ENCODE data around the gene FLNB. TPM values are rescaled to one million over a fixed set of nuclear protein-coding genes. Genes with fewer than 3 reads are reported as not detected.

The FLNB gene
- total and polyA plus RNA-seq, 2 of the 13 experiments (the other 11 are each of a cell fraction or from before 2014, with no cell fraction given), result 106 to 130 TPM

- TF ChIP-seq SUZ12 (IDR thresholded peaks at IDR 0.05; ENCODE audit: low read depth, low read length) (no peak), SALL1 (CRISPR knock-in tag; IDR thresholded peaks at IDR 0.05) (0 out of 2 replicates have a peak, but pooled peaks have one; percentile 9), SNAPC5 (CRISPR knock-in tag; IDR thresholded peaks at IDR 0.05; ENCODE audit: borderline replicate concordance) (no peak), NR1H2 (CRISPR knock-in tag; IDR thresholded peaks at IDR 0.05; ENCODE audit: borderline replicate concordance, low read depth) (no peak), ZNF614 (CRISPR knock-in tag; IDR thresholded peaks at IDR 0.05; ENCODE audit: borderline replicate concordance) (no peak), RERE (CRISPR knock-in tag; IDR thresholded peaks at IDR 0.05; ENCODE audit: low read depth) (no peak), ZNF451 (CRISPR knock-in tag; IDR thresholded peaks at IDR 0.05) (no peak), SMAD9 (CRISPR knock-in tag; IDR thresholded peaks at IDR 0.05) (no peak), CEBPZ (IDR thresholded peaks at IDR 0.05; ENCODE audit: low read length) (no peak), JARID2 (CRISPR knock-in tag; IDR thresholded peaks at IDR 0.05; ENCODE audit: insufficient replicate concordance) (no peak), XRCC5 (optimal IDR thresholded peaks at IDR 0.05; ENCODE audit: low read length) (no peak), ZNF432 (CRISPR knock-in tag; IDR thresholded peaks at IDR 0.05; ENCODE audit: borderline replicate concordance) (no peak), RBAK (CRISPR knock-in tag; IDR thresholded peaks at IDR 0.05) (no peak), MAF1 (CRISPR knock-in tag; IDR thresholded peaks at IDR 0.05; ENCODE audit: borderline replicate concordance) (no peak), MYPOP (CRISPR knock-in tag; IDR thresholded peaks at IDR 0.05) (0 out of 2 replicates have a peak, but pooled peaks have one; percentile 29)
- TF ChIP-seq, protein P1, sequence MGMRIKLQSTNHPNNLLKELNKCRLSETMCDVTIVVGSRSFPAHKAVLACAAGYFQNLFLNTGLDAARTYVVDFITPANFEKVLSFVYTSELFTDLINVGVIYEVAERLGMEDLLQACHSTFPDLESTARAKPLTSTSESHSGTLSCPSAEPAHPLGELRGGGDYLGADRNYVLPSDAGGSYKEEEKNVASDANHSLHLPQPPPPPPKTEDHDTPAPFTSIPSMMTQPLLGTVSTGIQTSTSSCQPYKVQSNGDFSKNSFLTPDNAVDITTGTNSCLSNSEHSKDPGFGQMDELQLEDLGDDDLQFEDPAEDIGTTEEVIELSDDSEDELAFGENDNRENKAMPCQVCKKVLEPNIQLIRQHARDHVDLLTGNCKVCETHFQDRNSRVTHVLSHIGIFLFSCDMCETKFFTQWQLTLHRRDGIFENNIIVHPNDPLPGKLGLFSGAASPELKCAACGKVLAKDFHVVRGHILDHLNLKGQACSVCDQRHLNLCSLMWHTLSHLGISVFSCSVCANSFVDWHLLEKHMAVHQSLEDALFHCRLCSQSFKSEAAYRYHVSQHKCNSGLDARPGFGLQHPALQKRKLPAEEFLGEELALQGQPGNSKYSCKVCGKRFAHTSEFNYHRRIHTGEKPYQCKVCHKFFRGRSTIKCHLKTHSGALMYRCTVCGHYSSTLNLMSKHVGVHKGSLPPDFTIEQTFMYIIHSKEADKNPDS (CRISPR knock-in tag; IDR thresholded peaks at IDR 0.05), result no peak
These were observed 156.9 kb downstream of the FLNB start (continued) for GRCh38 chr3:58164906-58165821.
